GM19023 (cell line): Measurements from ENCODE around the gene SH3BP4.

Experiments
- ATAC-seq: cut with Tn5 transposase; IDR thresholded peaks from one replicate; pipeline ENCODE4 v1.9.1; 2021; ENCODE audit warnings: mild to moderate bottlenecking, moderate library complexity; ENCODE audit not compliant: unreplicated experiment

SH3BP4 gene

GRCh38 chr2:234964631-234965461, 13.0 kb downstream of the SH3BP4 start:
- ATAC-seq: no peak

GRCh38 chr2:234966340-234966739, 14.5 kb downstream of the SH3BP4 start:
- ATAC-seq: no peak

DNA sequence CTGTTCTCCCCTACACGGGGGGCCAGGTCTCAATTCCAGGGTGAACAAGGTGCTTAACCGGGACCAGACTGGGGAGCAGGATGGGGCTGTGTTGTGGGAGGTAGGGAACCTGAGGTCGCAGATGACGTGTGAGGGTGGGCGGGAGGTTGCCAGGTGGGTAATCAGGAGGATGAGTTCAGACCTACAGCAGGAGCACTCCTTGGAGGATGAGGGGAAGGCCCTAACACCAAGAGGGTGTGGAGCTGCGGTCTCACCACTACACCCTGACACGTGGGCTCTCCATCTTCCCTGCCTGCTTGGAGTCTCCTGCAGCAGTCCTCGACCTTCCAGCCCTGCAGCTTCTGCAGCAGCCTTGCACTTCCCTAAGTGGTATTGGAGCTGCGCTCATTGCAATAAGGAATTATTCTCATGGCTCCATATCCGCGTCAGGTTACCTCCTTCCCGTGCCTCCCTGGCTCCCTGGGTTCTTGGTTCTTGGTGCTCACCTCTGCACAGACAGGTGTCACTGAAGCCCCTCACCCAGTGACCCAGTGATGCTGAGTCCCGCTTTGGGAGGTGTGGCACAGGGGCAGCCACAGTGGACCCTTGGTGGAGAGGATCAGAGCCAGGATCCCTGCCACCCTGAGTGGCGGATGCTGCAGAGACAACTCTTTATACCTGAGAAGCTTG, 15.5 kb downstream of the SH3BP4 start:
- no peak for ATAC-seq

DNA sequence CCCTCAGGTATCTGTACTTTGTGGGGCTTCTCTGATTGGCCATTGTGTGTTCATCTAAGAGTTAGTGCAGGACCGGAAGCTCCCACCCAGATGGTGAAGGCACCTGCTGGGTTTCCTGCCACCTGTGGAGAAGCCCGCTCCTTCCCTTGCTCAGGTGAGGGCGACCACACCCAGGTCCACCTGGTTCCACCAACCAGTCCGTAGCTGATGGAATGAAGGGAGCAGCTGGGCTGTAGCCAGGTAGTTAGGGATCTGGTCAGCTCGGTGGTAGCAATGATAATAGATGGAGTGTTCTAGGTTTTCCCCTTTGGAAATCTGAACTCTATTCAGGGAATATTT, 16.0 kb downstream of the SH3BP4 start:
- no peak for ATAC-seq

GRCh38 chr2:234968631-234969305, 17.0 kb downstream of the SH3BP4 start:
- no peak for ATAC-seq

GRCh38 chr2:234969306-234970098, 17.7 kb downstream of the SH3BP4 start:
- no peak for ATAC-seq

GRCh38 chr2:234970099-234970440, 18.3 kb downstream of the SH3BP4 start:
- ATAC-seq: no peak

GRCh38 chr2:234970477-234970882, 18.7 kb downstream of the SH3BP4 start:
- no peak for ATAC-seq

DNA sequence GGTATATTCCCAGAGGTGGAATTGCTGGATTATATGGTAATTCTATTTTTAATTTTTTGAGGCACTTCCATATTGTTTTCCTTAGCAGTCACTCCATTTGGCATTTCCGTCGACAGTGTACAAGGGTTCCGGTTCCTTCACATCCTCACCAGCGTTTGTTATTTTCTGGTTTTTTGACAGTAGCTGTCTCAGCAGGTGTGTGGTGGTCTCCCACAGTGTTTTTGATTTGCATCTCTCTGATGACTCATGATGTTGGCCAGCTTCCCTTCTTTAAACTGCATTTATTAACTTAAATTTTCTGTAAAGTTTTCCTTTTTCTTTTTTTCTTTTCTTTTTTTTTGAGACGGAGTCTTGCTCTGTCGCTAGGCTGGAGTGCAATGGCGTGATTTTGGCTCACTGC, 19.7 kb downstream of the SH3BP4 start:
- ATAC-seq: no peak

DNA sequence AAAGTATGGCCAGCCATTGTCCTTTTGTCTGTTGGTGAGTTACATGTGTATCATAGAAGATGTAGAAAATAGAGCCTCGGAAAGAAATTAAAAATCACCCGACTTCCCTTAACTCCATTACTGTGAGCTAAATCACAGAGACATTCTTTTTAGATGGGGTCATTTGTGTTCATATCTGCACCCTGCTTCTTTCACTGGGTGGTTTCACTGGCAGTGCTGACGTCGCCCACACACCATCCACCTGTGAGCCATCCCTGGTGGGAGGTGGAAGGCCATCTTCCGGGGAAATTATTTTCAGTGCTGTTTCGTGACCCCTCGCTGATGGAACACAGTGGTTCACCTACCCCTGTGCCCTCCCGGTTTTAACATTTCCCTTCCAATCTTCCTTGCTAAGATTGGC, 21.2 kb downstream of the SH3BP4 start:
- no peak for ATAC-seq

DNA sequence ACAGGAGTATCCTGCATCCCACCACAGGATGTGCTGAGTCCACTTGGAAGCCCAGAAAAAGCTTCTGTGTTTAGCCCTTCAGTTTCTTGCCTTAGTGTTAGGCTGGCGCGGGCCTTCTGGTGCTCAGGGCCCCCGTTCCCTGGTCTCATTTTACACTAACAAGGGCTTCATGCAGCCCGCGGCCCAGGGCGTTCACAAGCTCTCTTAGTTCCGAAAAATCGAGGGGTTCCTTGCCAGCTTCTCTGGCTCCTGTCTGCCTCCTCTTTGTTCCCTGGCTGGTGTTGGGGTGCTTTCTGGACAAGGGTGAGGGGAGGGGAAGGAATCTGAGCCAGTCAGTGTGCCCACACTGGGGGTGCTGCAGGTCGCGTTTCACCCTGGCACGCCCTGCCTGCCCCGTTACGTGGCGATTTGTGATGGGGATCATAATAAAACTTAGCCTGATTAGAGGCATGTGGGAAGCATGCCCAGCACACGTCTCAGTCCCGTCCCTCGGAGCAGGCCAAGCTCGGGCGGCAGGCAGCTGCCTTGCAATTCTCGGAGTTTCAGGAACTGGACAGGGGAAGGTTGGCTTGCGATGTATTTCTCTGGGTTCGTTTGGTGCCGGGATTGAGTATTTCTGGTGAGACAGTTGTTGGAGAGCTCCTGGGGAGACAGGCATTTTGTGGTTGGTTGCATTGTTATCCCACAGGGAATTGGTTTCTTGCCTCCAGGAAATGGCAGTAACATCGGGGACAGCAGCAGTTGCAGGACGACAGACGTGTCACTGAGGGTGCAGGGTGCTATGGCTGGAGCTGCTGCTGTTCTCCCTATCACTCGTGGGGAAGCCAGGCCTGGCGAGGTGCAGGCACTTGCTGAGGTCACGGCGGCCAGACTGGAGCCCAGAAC, 22.9 kb downstream of the SH3BP4 start:
- no peak for ATAC-seq

GRCh38 chr2:234975611-234976010, 23.8 kb downstream of the SH3BP4 start:
- no peak for ATAC-seq

DNA sequence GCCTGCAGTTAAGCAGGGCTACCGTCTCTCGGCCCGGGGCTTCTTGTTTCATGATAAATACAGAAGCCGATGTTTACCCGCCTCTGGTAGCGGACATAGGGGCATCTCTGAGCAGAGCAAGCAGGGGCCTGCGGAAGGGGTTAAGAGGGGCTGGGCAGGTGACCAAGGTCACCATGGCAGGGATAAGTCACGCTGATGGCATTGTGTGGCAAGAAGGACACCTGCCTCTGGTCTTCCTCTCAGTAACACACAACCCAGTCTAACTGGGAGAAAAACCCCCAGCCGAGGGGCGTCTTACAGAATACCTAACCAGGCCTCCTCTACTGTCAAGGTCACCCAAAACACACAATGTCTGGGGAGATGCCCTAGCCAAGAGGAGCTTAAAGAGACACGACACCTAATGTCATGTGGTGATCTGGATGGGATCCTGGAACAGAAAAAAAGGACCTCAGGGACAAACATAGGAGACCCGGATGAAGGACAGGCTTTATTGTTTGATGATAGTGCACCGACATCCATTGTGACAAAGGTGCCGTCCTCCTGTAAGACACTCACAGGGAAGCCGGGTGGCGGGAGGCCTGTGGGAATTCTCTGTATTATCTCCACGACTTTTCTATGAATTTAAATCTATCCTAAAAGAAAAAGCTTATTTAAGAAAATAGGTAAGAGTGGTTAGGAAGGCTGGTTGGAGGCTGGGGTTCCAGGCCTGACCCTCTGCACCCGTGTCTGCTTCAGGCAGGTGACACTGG, 24.8 kb downstream of the SH3BP4 start:
- ATAC-seq: no peak

DNA sequence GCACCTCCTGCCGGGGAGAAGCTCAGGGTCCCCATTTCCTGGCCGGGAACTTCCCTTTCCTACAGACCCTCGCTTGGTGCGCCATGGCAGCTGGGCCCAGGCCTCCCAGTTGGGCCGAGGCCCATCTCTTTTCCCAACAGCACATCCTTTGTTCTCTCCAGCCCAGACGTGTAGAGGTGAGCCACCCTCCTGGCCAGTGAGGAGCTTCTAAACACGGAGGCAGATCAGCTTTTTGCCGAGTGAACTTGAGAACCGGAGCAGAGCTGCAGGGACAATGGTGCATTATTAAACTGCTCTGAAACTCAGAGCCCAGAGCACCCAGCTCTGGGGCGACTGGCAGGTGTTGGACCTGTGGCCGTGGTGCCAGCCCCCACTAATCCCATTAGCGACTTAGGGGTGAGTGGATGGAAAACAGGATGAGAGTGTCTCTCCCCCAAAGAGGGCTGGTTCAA, 25.4 kb downstream of the SH3BP4 start:
- ATAC-seq: no peak

DNA sequence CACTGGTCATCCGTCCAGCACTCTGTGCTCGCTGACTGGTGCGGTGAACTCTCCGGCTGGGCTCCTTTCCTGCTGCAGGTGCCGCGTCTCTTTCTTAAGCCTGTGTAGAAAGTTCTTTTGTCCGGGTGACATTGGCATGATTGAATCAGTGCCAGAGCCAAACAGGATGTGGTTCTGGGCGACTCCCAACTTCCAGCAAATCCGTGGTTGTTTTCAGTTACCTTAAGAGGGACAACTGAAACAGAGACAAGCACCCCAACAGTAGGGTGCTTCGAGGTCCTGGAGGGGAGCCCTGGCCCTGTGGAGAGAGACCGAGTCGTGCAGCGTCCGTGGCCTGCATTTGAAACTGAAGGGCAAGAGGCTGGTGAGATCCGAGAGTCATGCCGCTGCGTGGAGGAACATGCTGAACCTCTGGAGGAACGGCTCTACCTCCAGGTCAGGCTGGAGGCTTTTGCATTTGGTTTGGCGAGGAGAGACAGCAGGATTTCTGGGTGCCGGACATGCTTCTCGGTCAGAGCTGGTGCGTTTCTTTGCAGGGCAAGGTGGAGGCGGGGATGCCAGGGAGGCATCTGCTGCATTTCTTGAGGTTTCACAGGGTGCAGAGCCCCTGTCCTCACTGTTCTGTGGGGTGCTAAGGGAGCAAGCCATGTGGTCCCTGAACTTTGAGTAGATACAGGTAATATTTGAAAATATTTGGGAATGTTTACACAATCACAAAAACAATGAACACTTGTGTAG, 26.8 kb downstream of the SH3BP4 start:
- no peak for ATAC-seq

- no peak for ATAC-seq
Observed at GRCh38 chr2:234979204-234980167, 27.7 kb downstream of the SH3BP4 start.

GRCh38 chr2:234980451-234981187, 28.8 kb downstream of the SH3BP4 start:
- ATAC-seq: no peak
